ENCODE results near the gene OR52N2.

DNA sequence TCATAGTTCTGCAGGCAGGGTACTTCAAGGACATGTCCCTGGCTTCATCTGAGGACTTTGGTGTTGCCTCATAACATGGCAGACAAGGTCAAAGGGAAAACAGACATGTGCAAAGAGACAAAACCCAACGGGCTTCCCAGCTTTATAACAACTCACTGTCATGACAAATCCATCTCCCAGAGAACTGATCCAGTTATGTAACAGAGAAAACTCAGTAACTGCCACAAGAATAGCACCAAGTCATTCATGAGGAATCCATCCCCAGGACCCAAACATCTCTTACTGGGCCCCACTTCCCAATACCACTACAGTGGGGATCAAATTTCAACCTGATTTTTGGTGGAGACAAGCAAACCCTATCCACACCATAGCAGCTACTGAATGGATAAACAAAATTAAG lies 41.7 kb upstream of the OR52N2 start:
- TF ChIP-seq SUZ12 (IDR thresholded peaks at IDR 0.05; ENCODE audit: extremely low read depth, insufficient read depth, insufficient read length): no peak
- TF ChIP-seq YY1 (IDR thresholded peaks at IDR 0.05; ENCODE audit: insufficient read depth, insufficient read length): no peak
- no peak for TF ChIP-seq ZNF274 (IDR thresholded peaks at IDR 0.05; ENCODE audit: low read depth, low read length)

All from NT2/D1 (cell line).